Erythroblast (primary cell): ENCODE measurements around the gene STARD5.
A peak's percentile ranks its signal among the peaks of the same experiment; 100 is the strongest.

Experiments
- DNase-seq, 2 experiments: peaks; one replicate each; lab custom pipeline; 2025; lab: John Stamatoyannopoulos, UW
- GATA1 ChIP-seq: IDR thresholded peaks from 2 replicates; pipeline ENCODE4 v1.6.1; 2011; ENCODE audit warnings: low read depth, mild to moderate bottlenecking, control low read depth, low read length, moderate library complexity
- POLR2A ChIP-seq: IDR thresholded peaks from 2 replicates; pipeline ENCODE4 v1.6.1; 2011; ENCODE audit warnings: mild to moderate bottlenecking, low read length

Gene STARD5

DNA sequence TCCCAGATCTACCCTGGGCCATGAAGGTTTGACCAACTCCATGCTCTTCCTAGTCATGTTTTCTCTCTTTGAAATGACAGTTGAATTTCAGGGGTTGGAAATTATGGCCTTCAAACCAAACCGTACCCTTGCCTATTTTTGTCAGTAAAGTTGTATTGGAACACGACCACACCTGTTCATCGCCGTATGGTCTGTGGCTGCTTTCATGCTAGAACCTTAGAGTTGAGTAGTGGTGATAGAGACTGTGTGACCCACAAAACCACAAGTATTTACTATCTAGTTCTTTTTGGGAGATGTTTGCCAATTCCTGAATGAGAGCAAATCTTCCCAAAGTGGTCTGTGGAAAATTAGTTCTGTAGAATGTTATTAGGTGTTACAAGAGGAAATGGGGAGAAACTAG is 24.0 kb upstream of the STARD5 start:
- TF ChIP-seq GATA1 (no peak), POLR2A (no peak)
- no peak for DNase-seq

DNA sequence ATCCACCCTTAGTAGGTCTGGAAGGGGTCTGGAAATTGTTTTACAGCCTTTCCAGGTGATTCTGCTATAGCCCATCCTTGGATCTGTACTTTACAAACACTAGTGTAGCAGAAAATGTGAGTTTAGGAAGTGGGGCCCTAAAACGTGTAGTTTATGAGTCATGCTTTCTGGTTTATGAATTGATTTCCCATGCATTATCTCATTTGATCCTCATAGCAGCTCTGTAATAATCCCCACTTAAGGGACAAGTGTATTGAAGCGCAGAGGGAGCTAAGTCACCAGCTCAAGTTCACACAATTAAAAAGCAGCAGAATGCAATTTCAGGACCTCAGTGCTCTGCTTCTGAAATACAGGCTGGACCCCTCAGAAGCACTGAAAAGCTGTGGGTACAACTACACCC is 22.7 kb upstream of the STARD5 start:
- no peak for DNase-seq
- TF ChIP-seq POLR2A (no peak), GATA1 (no peak)

DNA sequence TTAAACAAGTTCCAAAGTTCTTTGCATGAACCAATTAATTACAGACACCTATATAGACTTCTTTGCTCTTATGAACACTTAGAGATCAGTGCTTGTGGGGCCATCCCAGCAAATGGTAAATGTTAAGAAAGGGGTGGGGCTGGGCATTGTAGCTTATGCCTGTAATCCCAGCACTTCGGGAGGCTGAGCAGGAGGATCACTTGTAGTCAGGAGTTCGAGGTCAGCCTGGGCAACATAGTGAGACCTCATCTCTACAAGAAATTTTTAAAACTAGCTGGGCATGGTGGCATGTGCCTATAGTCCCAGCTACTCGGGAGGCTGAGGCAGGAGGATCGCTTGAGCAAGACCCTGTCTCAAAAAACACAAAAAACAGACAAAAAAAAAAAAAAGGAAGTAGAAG is 19.4 kb upstream of the STARD5 start:
- TF ChIP-seq GATA1 (no peak), POLR2A (no peak)

DNA sequence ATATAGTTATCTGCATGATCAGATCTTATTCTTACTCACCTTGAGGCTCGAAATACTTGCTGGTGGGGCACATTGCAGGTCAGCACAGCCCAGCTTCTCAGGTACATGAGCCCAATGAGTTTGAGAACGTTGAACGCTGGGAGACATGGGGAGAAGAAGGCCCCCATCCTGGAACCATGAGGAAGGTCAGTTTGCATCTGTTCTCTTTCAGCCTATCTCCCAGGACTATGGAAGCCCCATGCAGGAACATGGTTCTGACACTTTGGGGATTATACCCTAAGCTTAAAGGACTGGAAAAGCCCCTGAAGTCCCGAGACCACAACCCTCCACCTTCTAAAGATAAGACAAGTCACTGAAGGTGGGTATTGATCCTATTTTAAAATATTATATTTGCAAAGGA is 17.4 kb upstream of the STARD5 start:
- TF ChIP-seq POLR2A: no peak
- TF ChIP-seq GATA1: no peak
- no peak for DNase-seq

More for the DNA sequence above, 19.4 kb upstream of the STARD5 start:
- no peak for DNase-seq

DNA sequence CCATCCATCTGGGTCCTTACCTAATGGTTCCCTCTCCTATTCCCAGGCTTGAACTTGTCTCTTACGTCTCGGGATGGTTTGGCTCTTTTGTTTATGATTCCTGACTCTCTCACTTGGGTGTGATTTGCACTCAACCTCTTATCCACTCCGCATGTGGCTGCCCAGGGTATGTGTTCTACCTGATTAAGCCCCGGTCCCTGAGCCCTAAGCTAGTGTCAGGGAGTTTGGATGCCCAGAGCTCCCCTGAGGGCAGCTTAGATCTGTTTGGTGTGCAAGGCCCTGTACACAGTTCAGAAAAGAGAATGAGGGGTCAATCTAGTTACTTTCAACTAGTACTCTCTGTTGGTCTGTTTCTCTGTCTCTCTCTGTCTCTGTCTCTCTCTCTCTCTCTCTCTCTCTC is 15.9 kb upstream of the STARD5 start:
- TF ChIP-seq POLR2A (no peak), GATA1 (no peak)
- DNase-seq: no peak

DNA sequence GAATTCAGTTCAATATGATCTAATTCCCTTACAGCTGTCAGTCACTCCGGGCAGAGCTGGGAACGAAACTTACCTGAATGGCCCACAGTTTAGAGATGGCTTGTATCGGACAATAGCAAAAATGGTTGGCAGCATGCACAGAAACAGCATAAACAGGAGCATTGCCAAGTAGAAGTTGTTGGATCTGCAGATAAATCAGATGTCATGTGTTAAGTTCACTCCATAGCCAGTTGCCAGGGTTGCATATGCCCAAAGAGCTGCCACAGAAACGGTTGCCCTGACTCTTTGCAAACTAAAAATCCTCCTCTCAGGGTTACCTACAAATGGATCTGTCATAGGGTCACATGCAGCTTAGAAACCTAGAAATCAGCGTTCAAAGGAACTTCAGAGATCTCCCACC is 15.4 kb upstream of the STARD5 start:
- no peak for DNase-seq
- TF ChIP-seq POLR2A (no peak), GATA1 (no peak)

DNA sequence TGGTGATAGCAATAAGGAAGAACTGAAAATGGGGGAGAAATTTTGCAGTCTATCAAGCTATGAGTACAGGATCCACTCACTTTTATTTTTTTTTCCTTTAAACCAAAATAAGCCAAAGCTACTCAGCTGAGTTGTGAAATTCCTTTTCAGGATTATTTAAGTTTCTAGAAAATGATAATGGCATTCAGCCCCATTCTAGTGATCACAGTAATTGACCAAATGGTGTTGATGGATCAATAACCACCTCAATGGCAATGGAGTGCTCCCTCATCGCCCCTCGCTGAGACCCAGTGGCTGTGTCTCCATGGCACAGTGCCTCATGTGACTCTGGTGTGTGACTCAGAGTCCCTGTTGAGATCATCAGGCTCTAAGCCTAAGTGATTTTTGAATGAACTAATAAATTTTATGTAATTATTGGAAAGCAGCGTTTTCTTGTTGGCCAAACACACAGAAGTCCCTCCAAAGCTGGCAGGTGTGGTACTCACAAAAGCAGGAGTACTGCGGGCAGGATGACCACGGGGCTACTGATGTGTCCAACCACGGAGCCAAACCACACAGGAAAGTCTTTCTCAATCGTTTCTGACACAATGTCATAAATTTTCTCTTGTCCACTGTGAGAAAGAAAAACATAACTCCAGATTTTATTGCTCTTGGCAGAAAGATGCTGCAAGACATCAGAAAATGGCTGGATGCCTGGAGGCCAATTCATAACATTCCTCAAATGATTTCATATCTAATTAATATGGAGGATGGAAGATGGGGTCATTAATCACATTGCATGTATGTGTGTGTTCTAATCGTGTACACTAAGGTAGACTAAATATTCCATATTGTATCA is 14.4 kb upstream of the STARD5 start:
- DNase-seq: no peak
- no peak for TF ChIP-seq GATA1
- no peak for TF ChIP-seq POLR2A

DNA sequence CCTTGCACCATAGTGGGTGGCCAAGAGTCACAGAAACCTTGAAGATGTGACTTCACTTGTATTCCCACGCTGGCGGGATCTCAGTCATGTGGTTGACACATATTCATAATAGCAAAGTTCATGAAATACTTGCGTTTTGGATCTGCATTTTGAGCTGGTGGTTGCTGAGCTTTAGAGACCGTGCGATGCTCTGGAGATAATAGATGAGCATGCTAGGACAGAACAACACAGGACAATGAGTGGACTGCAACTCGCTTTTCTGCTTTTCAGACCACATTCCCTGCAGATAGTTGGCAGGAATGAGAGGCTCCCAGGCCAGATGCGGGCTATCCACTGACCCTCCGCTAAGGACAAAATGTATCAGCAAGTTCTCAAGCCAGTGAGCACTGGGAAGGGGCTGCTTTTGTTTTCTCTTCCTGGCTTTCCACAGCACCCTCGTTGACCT is 13.8 kb upstream of the STARD5 start:
- TF ChIP-seq POLR2A: no peak
- TF ChIP-seq GATA1: no peak
- DNase-seq: no peak

DNA sequence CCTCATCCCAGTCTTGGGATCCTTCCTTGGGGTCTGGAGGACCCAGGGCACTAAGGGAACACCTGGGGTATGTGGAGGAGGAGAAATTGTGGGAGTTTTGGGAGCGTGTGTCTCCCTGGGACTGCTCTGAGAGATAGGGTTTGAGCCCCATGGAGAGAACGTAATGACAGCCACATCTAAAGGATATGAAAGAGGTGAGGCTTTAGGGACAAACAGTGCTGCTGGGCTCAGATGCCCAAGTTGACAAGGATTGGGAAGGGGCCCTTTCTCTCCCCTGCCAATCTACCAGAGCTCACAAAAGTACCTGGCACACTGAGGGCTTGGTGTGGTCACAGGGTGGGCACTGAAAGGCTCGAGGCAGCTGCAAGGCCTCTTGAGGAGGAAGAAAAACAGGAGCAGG is 13.3 kb upstream of the STARD5 start:
- no peak for DNase-seq
- TF ChIP-seq POLR2A (no peak), GATA1 (no peak)

DNA sequence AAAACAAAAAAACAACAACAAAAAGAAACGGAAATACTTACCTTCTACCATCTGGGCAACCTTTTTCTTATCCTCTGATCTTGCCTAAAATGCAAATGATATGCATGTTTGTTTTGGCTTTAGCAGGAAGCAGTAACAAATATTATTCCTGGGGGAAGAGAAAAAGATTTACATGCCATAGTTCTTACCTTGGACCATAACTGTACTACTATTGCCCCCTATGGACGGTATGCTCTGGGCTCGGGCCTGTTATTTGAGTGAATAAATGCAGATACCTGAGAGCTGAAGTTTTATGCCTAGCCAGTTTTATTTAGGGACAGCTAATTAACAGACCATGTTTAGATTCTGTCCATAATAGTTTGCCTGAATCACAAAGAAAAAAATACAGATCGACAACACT is 12.6 kb upstream of the STARD5 start:
- no peak for TF ChIP-seq GATA1
- no peak for TF ChIP-seq POLR2A
- DNase-seq: peak; percentile 9 to 34

DNA sequence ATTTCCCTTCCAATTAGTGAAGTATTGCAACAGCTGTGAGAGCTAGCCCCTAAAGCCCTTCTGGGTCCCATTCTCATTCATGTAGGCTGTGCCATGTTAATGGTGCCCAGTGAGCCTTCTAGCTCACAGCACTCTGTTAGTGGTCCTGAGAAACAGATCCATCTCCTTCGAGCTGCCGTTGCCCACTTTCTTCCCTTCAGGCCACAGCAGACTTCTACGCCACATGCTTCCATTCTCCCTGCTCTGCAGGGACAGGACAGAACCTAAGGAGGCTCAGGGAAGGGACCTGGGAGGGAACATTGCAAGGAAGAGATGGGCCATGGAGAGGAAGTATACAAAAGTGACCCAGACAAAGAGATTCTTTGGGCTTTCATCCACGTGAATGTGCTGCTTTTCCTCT is 11.7 kb upstream of the STARD5 start:
- no peak for DNase-seq
- TF ChIP-seq GATA1: no peak
- no peak for TF ChIP-seq POLR2A

DNA sequence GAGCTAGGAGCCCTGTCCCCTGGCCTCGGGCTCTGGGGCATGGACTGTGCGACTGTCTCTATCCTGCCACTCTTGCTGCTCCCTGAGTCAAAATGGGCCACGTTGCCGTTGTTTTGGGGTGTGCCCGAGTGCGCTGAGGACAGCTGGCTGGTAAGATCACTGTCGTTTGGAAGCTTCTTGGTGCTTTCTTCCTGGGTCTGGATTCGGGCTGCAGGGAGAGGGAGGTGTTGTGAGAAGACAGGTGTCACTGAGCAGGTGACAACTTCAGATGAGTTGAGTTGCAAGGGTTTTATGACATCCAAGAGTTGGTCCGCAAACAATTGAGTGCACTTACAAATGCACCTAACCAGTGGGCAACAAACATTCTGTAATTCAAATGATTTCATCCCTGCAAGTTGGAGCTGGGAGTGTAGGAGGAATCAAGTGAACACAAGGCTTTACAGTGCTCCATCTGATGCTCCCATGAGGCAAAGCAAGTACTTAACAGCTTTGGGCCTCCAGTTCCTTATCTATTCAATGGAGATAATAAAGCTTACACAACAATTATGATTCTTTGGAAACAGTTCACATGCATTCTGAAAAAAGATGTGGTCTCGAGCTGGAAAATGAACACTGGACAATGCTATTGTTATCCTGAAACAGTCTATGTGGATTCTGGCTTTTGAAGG is 11.0 kb upstream of the STARD5 start:
- DNase-seq: no peak
- TF ChIP-seq GATA1 (no peak), POLR2A (no peak)

DNA sequence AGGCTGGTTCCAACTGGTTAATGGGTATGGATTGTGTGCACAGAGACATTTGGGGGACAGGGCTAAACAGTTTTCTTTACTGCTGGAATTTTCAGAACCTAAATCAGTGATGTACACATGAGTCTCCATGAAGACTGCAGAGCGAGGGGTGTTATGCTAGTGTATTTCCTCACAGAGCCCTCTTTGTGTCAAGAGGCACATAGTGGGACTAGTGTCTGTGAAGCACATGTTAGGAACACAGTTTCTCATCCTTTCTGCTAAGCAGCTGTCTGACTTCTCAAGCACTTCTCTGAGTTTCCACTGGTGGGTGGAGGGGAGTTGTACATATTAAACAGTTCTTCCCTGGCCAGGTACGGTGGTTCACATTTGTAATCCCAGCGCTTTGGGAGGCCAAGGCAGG is 9.4 kb upstream of the STARD5 start:
- TF ChIP-seq GATA1: no peak
- no peak for TF ChIP-seq POLR2A
- DNase-seq: no peak

DNA sequence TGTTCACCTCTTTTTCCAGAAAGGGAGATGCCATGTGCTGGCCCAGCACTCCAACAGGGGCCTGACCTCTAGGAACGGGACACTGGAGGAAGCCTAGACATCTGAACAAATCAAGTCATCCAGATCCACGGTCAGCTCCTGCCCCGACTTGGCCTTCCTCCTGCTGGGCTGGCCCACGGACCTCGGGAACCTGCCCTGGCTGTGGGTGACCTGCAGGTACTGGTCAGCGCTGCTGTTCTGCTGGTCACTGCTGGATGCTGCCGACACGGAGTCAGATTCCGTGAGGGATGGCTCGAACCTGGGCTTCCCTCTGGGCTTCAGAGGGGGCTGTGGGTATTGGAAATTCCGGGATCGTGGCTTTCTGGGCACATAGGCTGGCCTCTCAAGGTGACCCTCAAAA is 8.4 kb upstream of the STARD5 start:
- no peak for DNase-seq
- no peak for TF ChIP-seq POLR2A
- no peak for TF ChIP-seq GATA1
